ENCODE results near the gene ZNF436.

ZNF436 gene

DNA sequence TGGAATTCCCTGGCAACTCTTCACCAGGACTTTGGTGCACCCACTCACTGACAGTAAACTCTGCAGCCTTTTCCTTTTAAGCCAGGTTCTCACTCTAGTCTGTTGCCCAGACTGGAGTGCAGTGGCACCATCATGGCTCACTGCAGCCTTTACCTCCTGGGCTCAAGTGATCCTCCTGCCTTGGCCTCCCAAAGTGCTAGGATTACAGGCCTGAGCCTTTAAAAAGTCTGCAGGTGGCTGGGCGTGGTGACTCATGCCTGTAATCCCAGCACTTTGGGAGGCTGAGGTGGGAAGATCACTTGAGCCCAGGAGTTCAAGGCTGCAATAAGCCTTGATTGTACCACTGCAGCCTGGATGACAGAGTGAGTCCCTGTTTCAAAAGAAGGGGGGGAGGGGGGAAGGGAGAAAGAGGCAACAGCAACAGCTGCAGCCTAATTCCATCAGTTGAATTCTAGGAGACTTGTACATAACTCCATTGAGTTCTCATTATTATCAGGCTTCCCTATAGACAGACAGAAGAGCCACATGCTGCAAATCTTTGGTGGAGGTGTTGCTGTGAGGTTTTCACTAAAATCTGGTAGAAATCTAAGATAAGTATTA, 17.4 kb downstream of the ZNF436 start:
- TF ChIP-seq, protein P1, sequence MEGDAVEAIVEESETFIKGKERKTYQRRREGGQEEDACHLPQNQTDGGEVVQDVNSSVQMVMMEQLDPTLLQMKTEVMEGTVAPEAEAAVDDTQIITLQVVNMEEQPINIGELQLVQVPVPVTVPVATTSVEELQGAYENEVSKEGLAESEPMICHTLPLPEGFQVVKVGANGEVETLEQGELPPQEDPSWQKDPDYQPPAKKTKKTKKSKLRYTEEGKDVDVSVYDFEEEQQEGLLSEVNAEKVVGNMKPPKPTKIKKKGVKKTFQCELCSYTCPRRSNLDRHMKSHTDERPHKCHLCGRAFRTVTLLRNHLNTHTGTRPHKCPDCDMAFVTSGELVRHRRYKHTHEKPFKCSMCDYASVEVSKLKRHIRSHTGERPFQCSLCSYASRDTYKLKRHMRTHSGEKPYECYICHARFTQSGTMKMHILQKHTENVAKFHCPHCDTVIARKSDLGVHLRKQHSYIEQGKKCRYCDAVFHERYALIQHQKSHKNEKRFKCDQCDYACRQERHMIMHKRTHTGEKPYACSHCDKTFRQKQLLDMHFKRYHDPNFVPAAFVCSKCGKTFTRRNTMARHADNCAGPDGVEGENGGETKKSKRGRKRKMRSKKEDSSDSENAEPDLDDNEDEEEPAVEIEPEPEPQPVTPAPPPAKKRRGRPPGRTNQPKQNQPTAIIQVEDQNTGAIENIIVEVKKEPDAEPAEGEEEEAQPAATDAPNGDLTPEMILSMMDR (IDR thresholded peaks at IDR 0.05; ENCODE audit: insufficient read depth, missing control alignments), result no peak
- DNase-seq (ENCODE audit: insufficient read length, low spot score) (no peak), FAIRE-seq (no peak)

DNA sequence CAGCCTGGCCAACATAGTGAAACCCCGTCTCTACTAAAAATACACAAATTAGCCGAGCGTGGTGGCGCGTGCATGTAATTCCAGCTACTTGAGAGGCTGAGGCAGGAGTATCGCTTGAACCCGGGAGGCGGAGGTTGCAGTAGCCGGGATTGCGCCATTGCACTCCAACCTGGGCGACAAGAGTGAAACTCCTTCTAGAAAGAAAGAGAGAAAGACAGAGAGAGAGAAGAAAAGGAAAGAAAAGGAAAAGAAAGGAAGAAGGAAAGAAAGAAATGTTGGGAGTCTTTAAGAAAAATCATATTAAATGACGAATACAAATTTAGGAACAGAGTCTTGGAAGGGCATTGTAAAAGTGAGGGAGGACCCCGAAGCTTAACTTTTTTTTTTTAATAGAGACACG, 23.7 kb downstream of the ZNF436 start:
- TF ChIP-seq, protein P1 (IDR thresholded peaks at IDR 0.05; ENCODE audit: insufficient read depth, missing control alignments), result no peak
- DNase-seq (ENCODE audit: insufficient read length, low spot score) (no peak), FAIRE-seq (no peak)

DNA sequence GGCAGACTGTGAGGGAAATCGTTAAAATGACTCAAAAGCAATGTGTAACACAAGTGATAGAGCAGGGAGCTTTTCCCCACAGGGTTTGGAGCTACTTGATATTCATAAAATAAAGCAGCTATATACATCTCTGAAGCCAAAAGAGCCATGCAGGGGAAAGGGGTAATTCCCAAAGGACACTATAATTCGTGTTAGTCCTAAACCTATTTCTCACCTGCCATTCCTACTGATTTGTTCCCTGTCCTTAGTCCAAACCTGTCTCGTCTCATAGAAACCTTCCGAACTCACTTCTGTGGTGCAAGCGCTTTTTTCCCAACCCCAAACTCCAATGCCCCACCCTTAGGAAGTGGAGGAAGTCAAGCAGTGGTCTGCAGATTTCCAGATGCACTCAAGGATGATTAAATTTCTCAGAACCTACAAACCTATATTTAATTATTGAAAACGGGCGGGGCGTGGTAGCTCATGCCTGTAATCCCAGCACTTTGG, 24.6 kb downstream of the ZNF436 start:
- DNase-seq (ENCODE audit: insufficient read length, low spot score), result no peak
- FAIRE-seq, result no peak
- TF ChIP-seq, protein P1 (IDR thresholded peaks at IDR 0.05; ENCODE audit: insufficient read depth, missing control alignments), result no peak

DNA sequence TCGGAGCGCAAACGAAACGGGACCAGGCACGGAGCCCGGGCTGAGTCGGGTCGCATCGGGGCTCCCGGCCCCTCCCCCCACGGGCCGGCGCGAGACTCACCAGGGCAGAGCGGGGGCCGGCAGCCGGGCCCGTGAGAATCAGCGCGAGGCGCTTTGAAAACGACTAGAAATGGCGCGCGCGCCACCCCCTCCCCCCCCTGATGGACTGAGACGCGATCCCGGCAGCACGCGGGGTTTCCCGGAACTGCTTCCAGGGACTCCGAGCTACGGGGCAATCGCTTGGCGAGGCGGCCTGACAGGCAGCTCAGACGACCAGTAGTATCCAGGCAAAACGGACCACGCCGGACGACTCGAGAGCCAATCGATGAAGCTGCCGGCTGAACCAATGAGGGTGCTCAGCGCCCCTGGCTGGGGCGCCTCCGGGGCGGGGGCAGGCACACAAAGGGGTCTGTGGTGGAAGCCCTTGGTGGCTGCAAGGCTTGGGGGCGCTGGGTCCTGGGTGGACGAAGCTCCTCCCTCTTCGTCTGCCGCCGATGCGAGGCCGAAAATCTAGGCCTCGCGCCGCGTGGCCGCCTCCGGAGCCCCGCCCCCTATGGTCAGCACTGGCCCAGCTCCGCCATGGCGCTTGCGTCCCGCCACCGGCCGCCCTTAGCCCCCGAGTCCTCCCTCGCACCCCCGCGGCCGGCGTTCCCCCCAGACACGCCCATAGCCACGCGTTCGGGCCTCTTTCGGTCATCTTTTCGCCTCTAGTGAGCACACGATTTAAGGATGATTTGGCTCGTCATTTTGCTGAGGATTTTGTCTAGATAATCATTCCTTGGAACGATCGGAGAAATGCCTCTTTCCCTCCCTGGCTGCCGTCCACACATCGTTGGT, 25.3 kb downstream of the ZNF436 start, which contains the start of gene HNRNPR:
HNRNPR (minus strand) TSS at position 174 of the 876 bp plus-strand sequence. CDS start 3,276 bp downstream, outside the sequence.
- DNase-seq (ENCODE audit: insufficient read length, low spot score), result peak; percentile 44
- TF ChIP-seq, protein P1 (IDR thresholded peaks at IDR 0.05; ENCODE audit: insufficient read depth, missing control alignments), result no peak
- FAIRE-seq, result no peak

DNA sequence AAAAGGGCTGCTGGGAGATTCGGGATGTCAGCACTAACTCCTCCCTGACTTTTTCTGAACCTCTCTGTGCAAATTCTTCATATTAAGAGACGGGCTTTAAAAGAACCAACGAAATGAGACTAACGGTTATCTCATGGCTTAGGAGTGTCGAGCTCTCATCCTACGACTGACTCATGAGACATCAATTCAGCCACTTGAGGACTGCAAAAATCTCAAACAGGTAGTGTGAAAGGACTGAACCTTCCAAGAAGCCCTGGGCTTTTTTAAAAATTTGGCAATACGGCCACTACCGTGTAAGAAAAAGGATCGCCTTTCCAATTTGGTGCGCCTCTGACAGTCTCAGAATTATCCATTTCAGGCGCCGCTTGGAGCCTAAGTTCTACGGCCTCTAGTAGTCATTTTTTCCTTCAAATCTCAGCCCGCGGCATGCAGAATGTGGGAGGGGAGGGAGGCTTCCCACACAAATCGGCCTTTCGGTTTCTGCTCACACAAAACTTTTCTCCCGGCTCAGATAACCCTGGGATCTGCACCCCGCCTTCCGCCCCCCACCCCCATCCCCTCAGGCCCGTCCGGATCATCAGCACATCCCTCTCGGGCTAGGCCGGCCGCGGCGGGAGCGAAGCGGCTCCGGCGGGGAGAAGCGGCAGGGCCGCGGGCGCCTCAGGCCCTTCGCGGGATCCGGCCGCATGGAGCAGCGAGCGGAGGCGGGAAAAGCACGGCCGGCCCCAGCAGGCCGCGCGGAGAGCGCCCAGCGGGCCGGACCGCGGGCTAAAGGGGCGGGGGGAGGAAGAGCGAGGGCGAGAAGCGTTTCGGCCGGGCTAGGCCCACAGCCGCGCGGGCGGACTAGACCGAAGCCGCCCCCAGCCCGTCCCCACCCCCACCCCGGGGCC, 26.2 kb downstream of the ZNF436 start:
- TF ChIP-seq, protein P1 (IDR thresholded peaks at IDR 0.05; ENCODE audit: insufficient read depth, missing control alignments), result no peak
- DNase-seq (ENCODE audit: insufficient read length, low spot score) (no peak), FAIRE-seq (no peak)

DNA sequence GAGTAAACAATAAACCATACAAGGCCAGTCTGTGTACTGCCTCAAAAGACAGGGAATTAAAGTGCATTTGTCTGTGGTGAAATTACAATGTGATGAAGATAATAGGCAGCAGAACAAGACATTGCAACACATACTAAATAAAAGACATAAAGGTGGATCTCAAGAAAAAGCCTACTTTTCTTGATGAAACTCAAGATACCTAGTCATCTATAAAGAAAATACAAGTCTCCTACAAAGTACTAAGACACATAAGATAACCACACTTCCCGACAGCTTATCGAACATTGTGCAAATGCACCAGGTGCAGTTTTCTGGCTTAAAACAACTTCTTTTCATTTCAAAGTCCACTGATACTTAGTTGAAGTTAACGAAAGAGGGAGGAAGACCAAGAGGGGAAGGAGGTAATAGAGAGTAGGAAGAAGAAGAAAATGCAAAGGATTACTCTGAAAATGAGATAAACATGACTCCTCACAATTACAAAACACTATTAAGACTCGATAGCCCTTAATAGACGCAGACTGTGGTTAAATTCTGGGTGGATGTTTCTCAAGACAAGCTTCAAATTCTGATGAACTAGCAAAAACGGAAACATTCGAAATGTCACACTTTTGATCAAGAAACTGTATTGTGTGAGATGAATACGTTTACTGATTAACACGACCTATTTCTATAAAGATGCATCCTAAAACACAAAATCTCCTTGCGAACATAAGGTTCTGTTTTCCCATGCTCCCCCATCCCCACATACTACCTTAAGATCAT, 27.5 kb downstream of the ZNF436 start:
- DNase-seq (ENCODE audit: insufficient read length, low spot score) (no peak), FAIRE-seq (no peak)
- TF ChIP-seq, protein P1 (IDR thresholded peaks at IDR 0.05; ENCODE audit: insufficient read depth, missing control alignments), result no peak

Data from D721Med (cell line).